Stimulated activated naive CD4-positive, alpha-beta T cell (primary cell): ENCODE measurements around the gene HTD2.

Experiments
- DNase-seq, 6 experiments: peaks; one replicate each; lab custom pipeline; 2025; lab: John Stamatoyannopoulos, UW

HTD2 gene

DNA sequence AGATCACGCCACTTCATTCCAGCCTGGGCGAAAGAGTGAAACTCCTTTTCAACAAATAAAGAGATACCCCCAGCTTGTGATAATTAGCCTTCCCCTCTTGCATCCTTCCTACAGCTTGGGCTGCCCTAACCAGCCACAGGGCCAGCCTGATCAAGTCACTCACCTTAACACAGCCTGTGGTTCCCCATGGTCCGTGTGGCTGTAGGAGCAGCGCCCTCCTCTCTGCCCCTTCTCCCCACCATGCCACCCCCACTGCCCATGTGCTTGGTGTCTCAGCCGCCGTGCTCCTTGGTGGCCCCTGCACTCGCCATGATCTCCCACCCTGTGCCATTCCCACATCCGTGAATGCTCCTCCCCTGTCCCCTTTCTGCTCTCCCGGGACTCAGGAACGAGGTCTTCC, 13.5 kb upstream of the HTD2 start:
- no peak for DNase-seq

DNA sequence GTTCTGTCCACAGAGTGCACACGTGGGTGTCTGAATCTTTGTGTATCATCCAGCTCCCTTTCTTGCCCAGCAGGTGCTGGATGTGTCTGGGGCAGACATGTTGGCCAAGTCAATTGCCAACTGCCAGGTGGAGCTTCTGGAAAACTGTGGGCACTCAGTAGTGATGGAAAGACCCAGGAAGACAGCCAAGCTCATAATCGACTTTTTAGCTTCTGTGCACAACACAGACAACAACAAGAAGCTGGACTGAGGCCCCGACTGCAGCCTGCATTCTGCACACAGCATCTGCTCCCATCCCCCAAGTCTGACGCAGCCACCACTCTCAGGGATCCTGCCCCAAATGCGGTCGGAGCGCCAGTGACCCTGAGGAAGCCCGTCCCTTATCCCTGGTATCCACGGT, 12.8 kb upstream of the HTD2 start:
- DNase-seq: no peak

DNA sequence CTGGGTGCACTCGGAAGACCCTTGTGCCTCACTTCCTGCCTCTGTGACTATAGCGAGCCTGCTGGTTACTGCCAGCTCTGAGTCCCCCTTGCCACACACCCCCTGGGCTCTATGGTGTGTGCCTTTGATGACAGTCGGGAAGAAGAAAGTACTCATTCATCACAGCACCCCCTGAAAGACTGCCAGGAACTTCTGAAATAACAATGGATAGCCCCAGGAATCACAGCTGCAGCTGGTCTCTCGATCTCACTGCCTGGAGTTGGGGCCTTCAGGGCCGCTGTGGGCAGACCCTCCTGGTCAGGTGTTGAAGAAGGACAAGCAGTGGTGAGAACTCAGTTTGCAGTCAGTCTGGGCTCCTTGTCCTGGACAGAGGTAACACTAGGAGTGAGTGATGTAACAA, 10.1 kb upstream of the HTD2 start:
- DNase-seq: no peak

DNA sequence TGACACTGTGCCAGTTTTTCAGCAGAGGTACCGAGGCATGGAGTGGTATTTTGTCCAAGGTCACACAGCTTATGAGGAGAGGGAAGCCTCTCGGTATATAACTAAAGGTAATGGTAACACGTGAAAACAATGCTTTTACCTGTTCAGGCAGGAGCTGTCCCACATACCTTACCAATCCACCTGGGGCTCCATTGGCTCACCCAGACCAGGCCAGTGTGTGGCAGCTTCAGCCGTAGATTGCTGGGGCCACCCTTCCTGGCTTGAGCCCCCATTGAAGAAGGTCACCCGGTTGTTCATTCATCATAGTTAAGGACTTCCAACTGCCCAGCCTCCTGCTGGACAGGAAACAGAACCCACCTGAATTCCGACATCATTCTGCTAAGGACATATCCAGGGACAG, 9.5 kb upstream of the HTD2 start:
- DNase-seq: no peak

DNA sequence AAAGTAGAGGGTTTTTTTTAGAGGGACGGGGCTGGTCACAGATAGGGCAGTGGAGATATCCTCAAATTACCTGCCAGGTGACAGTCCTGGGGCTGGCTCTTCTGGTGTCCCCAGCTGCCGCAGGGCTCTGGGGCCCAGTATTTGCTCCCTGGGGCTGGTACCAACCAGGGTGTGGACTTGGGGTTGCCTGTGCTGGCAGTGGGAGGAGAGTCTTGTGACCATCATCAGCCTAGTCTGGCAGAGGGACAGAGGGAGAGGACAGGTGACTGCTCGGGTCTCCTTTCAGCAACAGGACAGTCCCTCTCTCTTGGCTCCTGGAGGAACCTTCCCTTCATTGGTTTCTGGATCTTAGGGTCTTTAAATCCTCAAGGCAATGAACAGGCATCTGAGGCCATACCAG, 8.1 kb upstream of the HTD2 start:
- DNase-seq: no peak

DNA sequence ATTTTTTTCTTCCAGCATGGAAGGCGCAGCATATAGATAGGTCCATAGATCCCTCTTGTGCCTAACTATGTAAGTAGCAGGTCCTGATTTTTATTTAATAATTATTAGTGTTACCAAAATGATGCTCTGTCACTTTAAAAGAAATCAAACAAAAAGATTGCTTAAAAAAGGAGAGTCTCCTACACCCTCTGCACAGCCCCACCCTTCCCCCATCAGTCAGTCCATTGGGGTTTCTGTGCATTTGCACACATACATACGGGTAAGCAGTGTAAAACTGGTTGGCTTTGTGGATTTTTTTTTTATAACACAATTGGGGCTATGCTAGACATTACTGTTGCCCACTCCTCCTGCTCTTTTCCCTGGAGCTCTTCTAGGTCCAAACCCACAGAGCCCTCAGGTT, 7.2 kb upstream of the HTD2 start:
- DNase-seq: no peak

DNA sequence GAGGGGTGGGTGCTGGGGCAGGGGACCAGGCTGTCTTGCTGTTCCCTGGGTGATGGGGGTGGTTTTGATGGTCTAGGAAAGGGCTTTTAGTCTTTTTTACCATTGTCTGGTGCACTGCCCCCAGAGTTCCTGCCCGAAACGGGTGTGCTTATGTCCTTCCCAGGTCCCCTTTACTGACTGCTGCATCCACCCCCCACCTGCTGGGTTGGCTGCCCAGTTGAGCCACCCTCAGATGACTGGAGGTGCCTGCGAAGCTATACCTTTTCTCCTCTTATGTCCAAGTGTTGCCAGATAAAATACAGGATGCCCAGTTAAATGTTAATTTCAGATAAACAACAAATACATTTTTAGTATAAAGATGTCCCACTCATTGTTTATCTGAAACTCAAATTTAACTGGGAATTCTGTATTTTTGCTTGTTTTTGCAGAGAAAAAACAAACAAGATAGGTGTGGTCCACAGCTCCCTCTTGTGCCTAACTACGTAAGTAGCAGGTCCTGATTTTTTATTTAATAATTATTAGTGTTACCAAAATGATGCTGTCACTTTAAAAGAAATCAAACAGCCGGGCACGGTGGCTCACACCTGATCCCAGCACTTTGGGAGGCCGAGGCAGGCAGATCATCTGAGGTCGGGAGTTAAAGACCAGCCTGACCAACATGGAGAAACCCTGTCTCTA, 6.3 kb upstream of the HTD2 start:
- DNase-seq: peak in 1 of 6 experiments; percentile 10

DNA sequence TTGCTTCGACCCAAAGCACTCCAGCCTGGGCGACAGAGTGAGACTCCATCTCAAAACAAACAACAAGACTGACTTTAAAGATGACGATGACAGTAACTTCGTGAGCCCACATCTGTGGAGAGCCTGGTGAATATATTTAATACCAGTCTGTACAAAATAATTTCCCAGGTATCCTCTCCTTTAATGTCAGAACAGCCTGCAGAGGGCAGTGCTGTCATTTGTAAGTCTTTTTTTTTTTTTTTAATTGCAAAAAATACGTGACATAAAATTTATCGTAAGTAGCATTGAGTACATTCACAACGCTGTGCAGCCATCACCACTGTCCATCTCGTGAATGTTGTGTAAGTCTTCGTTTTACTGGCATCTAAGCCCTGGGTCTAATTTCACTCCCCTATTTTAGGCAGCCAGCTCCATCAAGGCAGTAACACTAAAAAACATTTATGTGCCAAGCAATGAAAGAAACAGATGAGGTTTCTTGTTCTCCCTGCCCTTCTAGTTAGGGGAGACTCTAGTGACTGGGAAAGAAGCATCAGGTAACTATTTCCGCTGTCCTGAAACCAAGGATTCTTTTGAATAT, 1.4 kb downstream of the HTD2 start:
- DNase-seq: peak in 5 of 6 experiments; percentile 9 to 50 (median 20)

DNA sequence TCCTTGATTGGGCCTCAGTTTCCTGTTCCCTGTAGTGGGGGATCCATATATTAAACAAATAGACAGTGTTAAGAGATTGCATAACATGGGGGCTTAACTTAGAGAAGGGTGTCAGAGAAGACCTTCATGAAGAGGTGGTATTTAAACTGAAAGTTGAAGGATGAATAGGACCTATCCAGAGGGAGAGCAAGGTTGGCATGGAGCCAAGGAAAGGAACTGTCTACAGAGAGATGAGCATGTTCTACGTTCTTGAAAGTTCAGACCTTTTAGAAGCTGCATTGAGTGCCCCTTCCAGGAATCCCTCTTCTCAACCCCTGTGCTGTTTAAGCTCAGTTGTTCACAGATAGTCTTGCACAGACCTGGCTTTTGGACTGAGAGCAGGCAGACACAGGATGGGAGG, 2.4 kb downstream of the HTD2 start:
- DNase-seq: peak in 1 of 6 experiments; percentile 3

DNA sequence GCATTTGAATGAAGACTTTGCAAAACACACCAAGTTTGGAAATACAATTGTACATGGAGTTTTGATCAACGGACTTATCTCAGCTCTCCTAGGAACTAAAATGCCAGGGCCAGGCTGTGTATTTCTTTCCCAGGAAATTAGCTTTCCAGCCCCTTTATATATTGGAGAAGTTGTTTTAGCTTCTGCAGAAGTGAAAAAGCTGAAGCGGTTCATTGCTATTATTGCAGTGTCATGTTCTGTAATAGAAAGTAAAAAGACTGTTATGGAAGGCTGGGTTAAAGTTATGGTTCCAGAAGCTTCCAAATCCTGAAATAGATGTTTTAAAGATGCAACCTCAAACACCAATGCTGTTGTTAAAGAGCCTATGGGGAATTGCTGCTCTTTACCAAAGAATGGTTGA, 11.5 kb downstream of the HTD2 start:
- DNase-seq: no peak

DNA sequence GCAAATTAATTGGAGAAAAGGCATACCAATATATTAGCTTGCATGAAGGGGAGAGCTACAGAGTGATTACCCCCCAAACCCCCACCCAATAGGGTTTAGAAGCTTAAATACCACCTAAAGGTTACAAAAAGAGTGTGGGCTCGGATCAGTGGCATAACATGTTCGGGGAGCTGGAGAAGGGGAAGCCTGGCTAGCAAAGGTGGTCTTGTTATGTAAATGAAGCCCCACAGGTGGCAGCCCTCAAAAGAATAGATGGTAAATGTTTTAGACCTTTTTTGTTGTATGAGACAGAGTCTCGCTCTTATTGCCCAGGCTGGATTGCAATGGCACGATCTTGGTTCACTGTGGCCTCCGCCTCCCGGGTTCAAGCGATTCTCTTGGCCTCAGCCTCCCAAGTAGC, 15.5 kb downstream of the HTD2 start:
- no peak for DNase-seq

DNA sequence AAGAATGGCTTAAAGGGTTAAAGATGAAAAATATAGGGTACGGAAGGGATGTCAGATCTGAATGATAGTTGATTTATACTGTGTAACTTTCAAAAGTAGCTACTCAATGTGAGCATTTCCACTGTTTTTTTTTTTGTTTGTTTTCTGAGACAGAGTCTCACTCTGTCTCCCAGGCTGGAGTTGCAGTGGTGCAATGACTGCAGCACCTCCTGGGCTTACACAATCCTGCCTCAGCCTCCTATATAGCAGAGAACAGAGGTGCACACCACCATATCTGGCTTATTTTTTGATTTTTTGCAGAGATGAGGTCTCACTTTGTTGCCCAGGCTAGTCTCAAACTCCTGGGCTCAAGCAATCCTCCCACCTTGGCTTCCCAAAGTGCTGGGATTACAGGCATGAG, 16.5 kb downstream of the HTD2 start:
- no peak for DNase-seq

DNA sequence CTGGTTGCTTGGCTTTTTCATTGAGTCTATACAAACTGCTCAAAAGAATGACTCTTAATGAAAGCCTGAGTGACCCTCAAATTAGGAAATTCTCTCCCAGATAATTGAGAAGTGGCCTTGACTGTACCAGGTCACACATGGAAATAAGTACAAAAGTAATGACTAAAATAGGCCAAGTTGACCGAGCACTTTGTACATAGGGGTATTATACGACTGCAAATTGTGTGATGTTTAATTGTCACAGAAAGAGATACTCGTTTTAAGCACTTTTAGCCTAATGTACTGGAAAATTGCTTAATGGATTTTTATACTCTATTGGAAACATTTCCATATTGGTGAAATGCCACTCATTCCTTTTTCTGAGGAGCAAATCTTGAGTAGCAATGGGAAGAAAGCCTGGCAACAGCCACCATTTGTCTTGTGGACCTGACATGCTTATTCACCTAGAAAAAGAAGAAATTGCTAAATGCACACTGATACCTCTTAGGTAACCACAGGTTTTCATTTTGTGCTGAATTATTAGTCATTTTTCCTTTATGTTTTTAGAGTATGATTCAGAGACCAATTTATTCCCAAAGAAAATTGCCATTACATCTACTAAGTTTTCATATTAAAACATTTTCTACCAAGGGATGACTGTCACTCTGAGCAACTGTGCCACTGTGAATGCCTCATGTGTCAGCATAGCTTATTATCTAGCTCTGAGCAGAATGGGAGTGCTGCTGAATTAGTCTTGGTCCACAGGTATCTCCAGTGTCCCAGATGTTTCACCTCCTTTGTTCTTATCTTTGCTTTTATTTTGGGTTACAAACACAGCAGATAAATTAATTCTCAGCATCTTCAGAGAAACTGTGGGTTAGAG, 17.4 kb downstream of the HTD2 start:
- DNase-seq: no peak

DNA sequence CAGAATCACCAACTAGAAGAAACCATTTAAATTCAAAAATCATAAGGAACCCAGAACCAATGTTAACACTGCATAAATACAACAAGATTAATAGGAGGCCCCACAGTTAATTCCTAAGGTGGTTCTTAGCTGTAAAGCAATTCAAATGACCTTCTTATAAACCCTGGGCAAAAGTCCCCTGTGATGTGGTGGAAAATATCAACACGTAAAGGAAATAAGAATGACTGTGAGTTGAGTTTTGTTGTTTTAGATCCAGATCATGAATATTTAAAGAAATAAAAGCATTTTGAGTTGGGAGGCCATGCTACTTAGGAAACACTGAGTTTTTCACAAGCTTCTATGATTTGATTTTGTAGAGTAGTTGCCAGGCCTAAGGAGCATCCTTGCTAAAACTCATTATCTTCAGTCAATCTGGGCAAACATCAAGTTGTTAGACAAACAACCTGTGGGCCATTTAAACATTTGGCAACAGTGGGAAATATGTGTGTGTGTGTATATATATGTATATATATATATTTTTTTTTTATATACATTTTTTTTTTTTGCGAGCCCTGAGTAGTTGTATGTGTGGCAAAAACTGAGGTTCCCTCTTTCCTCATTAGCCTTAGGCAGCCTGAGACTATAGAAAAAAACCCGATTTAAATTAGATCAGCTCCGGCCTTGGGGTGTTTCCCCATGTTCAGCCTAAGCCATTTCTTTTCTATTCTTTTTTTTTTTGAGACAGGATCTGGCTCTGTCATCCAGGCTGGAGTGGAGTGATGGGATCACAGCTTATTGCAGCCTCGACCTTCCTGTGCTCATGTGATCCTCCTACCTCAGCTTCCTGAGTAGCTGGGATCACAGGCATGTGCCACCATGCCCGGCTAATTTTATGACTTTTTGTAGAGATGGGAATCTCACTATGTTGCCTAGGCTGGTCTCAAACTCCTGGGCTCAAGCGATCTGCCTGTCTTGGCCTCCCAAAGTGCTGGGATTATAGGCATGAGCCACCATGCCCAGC, 18.4 kb downstream of the HTD2 start:
- DNase-seq: no peak

DNA sequence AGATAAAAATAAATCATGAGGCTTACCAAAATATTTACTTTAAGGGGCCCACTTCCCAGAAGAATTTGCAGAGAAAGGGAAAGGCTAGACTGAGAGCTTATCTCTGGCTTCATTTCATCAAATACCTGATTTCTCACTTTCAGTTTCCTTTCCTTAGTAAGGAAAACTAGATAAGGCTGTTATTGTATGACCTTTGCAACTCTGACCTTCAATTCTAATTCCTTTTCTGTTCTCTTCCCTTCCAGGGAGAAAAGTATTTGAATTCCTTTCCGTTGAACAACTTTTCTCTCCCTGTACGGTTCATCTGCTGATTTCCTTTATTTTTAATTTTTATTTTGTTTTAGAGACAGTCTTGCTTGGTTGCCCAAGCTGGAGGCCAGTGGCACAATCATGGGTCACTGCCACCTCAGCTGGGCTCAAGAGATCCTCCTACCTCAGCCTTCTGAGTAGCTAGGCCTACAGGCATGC, 19.2 kb downstream of the HTD2 start:
- DNase-seq: no peak

DNA sequence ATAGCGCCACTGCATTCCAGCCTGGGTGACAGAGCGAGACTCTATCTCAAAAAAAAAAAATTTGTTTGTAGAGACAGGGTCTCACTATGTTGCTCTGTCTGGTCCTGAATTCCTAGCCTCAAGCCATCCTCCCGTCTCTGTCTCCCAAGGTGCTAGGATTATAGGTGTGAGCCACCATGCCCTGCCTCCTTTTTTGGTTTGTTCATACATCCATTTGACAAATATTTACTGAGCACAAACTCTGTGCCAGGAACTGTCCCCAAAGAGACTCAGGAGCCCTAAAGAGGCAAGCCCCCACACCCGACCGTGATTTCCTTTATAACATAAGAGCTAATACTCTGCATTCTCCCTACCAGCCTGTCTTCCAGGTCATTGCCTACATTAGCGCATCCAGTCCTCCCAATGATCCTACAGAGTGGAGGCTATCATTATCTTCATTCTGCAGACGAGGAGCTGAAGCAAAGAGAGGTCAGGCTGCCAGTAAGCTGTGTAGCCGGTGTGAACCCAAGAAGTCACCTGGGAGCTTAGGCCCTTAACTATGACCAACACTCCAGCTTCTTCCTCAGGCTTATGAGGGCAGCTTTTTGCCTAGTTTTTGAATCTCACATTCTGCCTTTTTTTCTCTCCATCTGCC, 20.1 kb downstream of the HTD2 start:
- DNase-seq: no peak

DNA sequence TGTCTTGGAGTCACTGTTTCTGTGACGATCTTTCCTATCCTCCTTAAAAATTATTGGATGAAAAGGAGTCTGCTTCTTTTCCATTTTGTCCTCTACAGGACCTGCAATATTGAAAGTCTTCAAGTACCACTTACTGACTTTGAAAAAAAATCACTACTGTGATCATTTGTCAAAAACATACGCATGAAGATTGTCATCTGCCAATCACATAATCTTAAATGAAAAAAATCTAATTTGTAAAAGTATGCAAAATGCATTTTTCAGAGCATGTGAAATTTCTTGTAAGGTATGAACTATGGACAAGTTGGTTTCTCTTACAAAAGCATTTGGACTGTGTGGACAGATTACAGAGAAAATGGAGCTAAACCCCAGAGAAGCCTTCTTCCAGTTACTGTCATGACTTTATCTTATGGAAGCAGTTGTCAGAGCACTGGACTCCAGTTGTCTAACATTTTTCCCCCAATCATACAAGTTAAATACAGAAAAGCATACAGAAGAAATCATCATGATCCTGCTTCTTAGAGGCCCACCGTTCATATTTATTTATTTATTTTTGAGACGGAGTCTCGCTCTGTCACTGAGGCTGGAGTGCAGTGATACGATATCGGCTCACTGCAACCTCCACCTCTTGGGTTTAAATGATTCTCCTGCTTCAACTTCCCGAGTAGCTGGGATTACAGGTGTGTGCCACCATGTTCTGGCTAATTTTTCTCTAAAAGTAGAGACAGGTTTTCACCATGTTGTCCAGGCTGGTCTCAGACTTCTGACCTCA, 23.0 kb downstream of the HTD2 start:
- no peak for DNase-seq

DNA sequence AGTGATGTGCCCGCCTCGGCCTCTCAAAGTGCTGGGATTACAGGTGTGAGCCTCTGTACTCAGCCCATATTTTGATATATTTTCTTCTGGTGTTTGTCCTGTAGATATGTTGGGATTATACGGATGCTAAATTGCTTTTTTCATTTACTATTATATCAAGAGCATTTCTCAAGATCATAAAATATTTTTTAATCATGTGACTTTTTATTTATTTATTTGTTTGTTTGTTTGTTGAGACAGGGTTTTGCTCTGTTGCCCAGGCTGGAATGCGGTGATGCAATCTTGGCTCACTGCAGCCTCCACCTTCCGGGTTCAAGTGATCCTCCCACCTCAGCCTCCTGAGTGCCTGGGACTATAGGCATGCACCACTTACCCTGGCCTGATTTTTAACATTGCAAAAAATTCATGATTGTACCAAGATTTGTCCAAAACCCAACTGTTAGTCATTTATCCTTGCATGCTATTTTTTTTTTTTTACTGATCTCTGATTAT, 23.6 kb downstream of the HTD2 start:
- DNase-seq: no peak

DNA sequence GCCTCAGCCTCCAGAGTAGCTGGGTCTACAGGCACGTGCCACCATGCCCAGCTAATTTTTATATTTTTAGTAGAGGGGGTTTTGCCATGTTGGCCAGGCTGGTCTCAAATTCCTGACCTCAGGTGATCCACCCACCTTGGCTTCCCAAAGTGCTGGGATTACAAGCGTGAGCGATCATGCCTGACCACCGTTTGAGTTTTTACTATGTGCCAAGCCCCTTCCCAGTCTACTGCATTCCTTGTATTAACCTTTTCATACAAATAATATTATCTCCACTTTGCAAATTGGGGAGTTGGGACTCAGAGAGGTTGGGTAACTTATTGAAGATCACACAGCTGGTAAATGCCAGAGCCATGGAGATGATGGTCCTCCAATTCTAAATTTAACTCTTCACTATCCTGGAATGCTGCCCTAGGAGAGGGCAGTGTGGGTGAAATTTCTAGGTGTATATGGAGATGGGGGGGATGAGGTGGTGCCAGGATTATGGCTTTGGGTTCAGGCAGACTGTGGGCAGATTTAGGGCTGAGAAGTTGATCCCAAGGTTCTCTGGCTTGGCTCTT, 25.4 kb downstream of the HTD2 start:
- no peak for DNase-seq

DNA sequence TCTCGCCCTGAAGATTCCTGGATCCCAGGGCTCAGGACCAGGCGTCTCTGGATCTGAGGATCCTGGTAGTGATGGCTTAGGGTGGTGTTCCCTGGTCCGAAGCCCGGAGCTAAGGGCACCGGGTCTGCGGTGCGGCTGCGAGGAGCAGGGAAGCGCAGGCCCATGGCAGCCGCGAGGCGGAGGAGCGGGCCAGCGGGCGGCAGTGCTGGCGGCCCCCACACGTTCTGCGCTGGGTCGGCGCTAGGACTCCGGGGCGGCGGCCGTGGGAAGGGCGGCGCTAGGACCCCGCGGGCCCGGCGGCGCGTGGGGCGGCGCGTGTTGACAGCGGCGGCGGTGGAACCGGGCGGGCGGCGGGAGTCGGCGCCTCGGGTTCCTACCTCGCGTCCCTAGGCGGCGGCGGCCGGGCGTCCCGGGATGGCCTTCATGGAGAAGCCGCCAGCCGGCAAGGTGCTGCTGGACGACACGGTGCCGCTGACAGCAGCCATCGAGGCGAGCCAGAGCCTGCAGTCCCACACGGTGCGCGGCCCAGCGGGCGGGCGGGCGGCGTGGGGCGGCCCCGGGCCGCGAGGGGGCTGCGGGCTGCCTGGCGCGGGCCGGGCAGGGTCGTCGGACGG, 26.4 kb downstream of the HTD2 start, which contains the start of gene PXK:
TSS of gene PXK (plus strand) at position 318 of the 614 bp plus-strand sequence. CDS start at position 415, 97 bp downstream.
- DNase-seq: peak; percentile 58 to 81 (median 68)
